IMR-90 (cell line): ENCODE data around the gene CCR6. TPM values are rescaled to one million over a fixed set of nuclear protein-coding genes. Genes with fewer than 3 reads are reported as not detected.

Experiments used
- ATAC-seq: fragments of 200-7000 bp; cut with Tn5 transposase; 2 replicates; pipeline ENCODE4 v1.9.1; 2020; ENCODE audit warnings: low read depth, mild to moderate bottlenecking, moderate library complexity
- BruUV-seq: library from RNA; stranded (reverse); fragments of 400-500 nt; replicated peaks from 2 replicates; lab custom pipeline; 2021; lab: Mats Ljungman, UMichigan
- CTCF ChIA-PET: fragments of 300-600 bp; formaldehyde crosslinking; extraction: SDS; loops from one replicate; lab custom pipeline; 2021; ENCODE audit warnings: antibody characterized with exemption; lab: Yijun Ruan, JAX
- POLR2A ChIA-PET: fragments of 300-600 bp; sonication (Branson Sonifier 250); formaldehyde crosslinking; loops from one replicate; lab custom pipeline; 2022; ENCODE audit warnings: antibody characterized with exemption; ENCODE audit not compliant: unreplicated experiment; lab: Charles Lee
- DNase-seq: peaks from one replicate; pipeline ENCODE4 v3.0.0; 2013
- H2AFZ ChIP-seq: replicated peaks from 2 replicates; pipeline ENCODE3; 2013; ENCODE audit warnings: low read length, mild to moderate bottlenecking; ENCODE audit not compliant: poor library complexity
- H2AK5ac ChIP-seq: 2 replicates; pipeline ENCODE4 v1.6.1; 2013; ENCODE audit warnings: low read depth, low read length, inconsistent platforms
- H2AK9ac ChIP-seq: replicated peaks from 2 replicates; pipeline ENCODE3; 2013; ENCODE audit warnings: mild to moderate bottlenecking, low read depth, low read length, moderate library complexity; ENCODE audit not compliant: poor library complexity
- H2BK120ac ChIP-seq: 2 replicates; pipeline ENCODE4 v1.6.1; 2013; ENCODE audit warnings: low read depth, low read length, inconsistent platforms
- H2BK15ac ChIP-seq: 3 replicates; pipeline ENCODE4 v1.6.1; 2013; ENCODE audit warnings: low read depth, low read length, inconsistent platforms
- H2BK20ac ChIP-seq: 2 replicates; pipeline ENCODE4 v1.6.1; 2013; ENCODE audit warnings: low read depth, mild to moderate bottlenecking, inconsistent platforms, low read length, moderate library complexity
- H2BK5ac ChIP-seq: 2 replicates; pipeline ENCODE4 v1.6.1; 2013; ENCODE audit warnings: mild to moderate bottlenecking, low read depth, low read length, inconsistent platforms; ENCODE audit not compliant: poor library complexity, severe bottlenecking
- H3K14ac ChIP-seq: replicated peaks from 2 replicates; pipeline ENCODE4 v1.6.1; 2013; ENCODE audit warnings: low read depth, low read length, inconsistent platforms
- H3K18ac ChIP-seq: 2 replicates; pipeline ENCODE4 v1.6.1; 2013; ENCODE audit warnings: low read depth, low read length, control low read depth
- H3K23ac ChIP-seq: 2 replicates; pipeline ENCODE4 v1.6.1; 2013; ENCODE audit warnings: low read depth, low read length, inconsistent platforms
- H3K27ac ChIP-seq: 2 replicates; pipeline ENCODE4 v1.5.1; 2013; ENCODE audit warnings: mild to moderate bottlenecking, control low read depth, low read length; ENCODE audit not compliant: insufficient read depth
- H3K27me3 ChIP-seq: 2 replicates; pipeline ENCODE4 v1.6.1; 2013; ENCODE audit warnings: low read length; ENCODE audit not compliant: control insufficient read depth, insufficient read depth
- H3K36me3 ChIP-seq: 2 replicates; pipeline ENCODE4 v1.6.1; 2013; ENCODE audit warnings: low read length, mixed read lengths; ENCODE audit not compliant: control insufficient read depth, insufficient read depth
- H3K4ac ChIP-seq: 2 replicates; pipeline ENCODE4 v1.6.1; 2013; ENCODE audit warnings: low read depth, low read length, inconsistent platforms
- H3K4me1 ChIP-seq: 2 replicates; pipeline ENCODE4 v1.6.1; 2013; ENCODE audit warnings: low read length, mixed read lengths; ENCODE audit not compliant: control insufficient read depth, insufficient read depth
- H3K4me2 ChIP-seq: 2 replicates; pipeline ENCODE4 v1.6.1; 2013; ENCODE audit warnings: low read depth, mild to moderate bottlenecking, control low read depth, low read length, moderate library complexity
- H3K4me3 ChIP-seq: 2 replicates; pipeline ENCODE4 v1.5.1; 2013; ENCODE audit warnings: low read depth, mild to moderate bottlenecking, control low read depth, low read length, moderate library complexity; ENCODE audit not compliant: insufficient read depth
- H3K56ac ChIP-seq: 2 replicates; pipeline ENCODE4 v1.6.1; 2013; ENCODE audit warnings: low read length, inconsistent platforms; ENCODE audit not compliant: insufficient read depth; ENCODE audit errors: extremely low read depth
- H3K79me1 ChIP-seq, 2 experiments: 2 replicates each; pipeline ENCODE4 v1.6.1; 2013; ENCODE audit warnings: low read length in 2 of 2, inconsistent platforms in 1 of 2, low read depth in 1 of 2
- H3K9ac ChIP-seq: 2 replicates; pipeline ENCODE4 v1.6.1; 2013; ENCODE audit warnings: low read depth, low read length, control low read depth
- H3K9me1 ChIP-seq: 2 replicates; pipeline ENCODE4 v1.6.1; 2013; ENCODE audit warnings: low read length, inconsistent platforms; ENCODE audit not compliant: insufficient read depth
- H3K9me3 ChIP-seq: 2 replicates; pipeline ENCODE4 v1.6.1; 2013; ENCODE audit warnings: low read length; ENCODE audit not compliant: control insufficient read depth, insufficient read depth
- H4K20me1 ChIP-seq: 2 replicates; pipeline ENCODE4 v1.6.1; 2013; ENCODE audit warnings: low read length, inconsistent platforms; ENCODE audit not compliant: insufficient read depth
- H4K5ac ChIP-seq: 2 replicates; pipeline ENCODE4 v1.6.1; 2013; ENCODE audit warnings: mild to moderate bottlenecking, low read depth, low read length, control low read depth
- H4K8ac ChIP-seq, 2 experiments: 2 replicates each; pipeline ENCODE4 v1.6.1; 2013; ENCODE audit warnings: low read depth in 2 of 2, low read length in 2 of 2, control low read depth in 1 of 2, inconsistent platforms in 1 of 2
- H4K91ac ChIP-seq: 2 replicates; pipeline ENCODE4 v1.6.1; 2013; ENCODE audit warnings: low read depth, low read length, inconsistent platforms; ENCODE audit not compliant: insufficient read depth
- BHLHE40 ChIP-seq: fragments of 150-350 bp; IDR thresholded peaks from 2 replicates; pipeline ENCODE4 v1.6.1; 2016; ENCODE audit warnings: mild to moderate bottlenecking, low read depth, low read length
- CEBPB ChIP-seq: IDR thresholded peaks from 2 replicates; pipeline ENCODE4 v1.6.1; 2012; ENCODE audit warnings: low read depth, low read length, improper control_type of control experiment
- CHD1 ChIP-seq: IDR thresholded peaks from 2 replicates; pipeline ENCODE4 v1.6.1; 2012; ENCODE audit warnings: low read depth, low read length, improper control_type of control experiment
- CTCF ChIP-seq: conservative IDR thresholded peaks from 2 replicates; pipeline ENCODE4 v1.5.1; 2012; ENCODE audit warnings: mild to moderate bottlenecking, low read depth, low read length, improper control_type of control experiment
- ELK1 ChIP-seq: fragments of 150-350 bp; IDR thresholded peaks from 2 replicates; pipeline ENCODE4 v1.6.1; 2016; ENCODE audit warnings: low read depth, mild to moderate bottlenecking, low read length, moderate library complexity, borderline replicate concordance
- FOS ChIP-seq: fragments of 150-350 bp; IDR thresholded peaks from 2 replicates; pipeline ENCODE4 v1.6.1; 2016; ENCODE audit warnings: low read depth, low read length
- MAFK ChIP-seq: IDR thresholded peaks from 2 replicates; pipeline ENCODE4 v1.6.1; 2012; ENCODE audit warnings: low read depth, low read length, improper control_type of control experiment
- MAZ ChIP-seq: IDR thresholded peaks from 2 replicates; pipeline ENCODE4 v1.6.1; 2012; ENCODE audit warnings: low read depth, mild to moderate bottlenecking, low read length, improper control_type of control experiment, moderate library complexity, borderline replicate concordance
- MXI1 ChIP-seq: IDR thresholded peaks from 2 replicates; pipeline ENCODE4 v1.6.1; 2012; ENCODE audit warnings: low read depth, mild to moderate bottlenecking, low read length, moderate library complexity, borderline replicate concordance
- NFE2L2 ChIP-seq: fragments of 150-350 bp; IDR thresholded peaks from 2 replicates; pipeline ENCODE4 v1.6.1; 2016; ENCODE audit warnings: low read depth, mild to moderate bottlenecking, low read length
- POLR2A ChIP-seq: IDR thresholded peaks from 2 replicates; pipeline ENCODE4 v1.6.1; 2012; ENCODE audit warnings: mild to moderate bottlenecking, low read depth, low read length
- RAD21 ChIP-seq: IDR thresholded peaks from 2 replicates; pipeline ENCODE4 v1.6.1; 2012; ENCODE audit warnings: low read length, improper control_type of control experiment
- RCOR1 ChIP-seq: IDR thresholded peaks from 2 replicates; pipeline ENCODE4 v1.6.1; 2012; ENCODE audit warnings: mild to moderate bottlenecking, low read length, improper control_type of control experiment; ENCODE audit not compliant: insufficient replicate concordance
- RFX5 ChIP-seq: IDR thresholded peaks from 2 replicates; pipeline ENCODE4 v1.8.0; 2012; ENCODE audit warnings: low read depth, mild to moderate bottlenecking, low read length, moderate library complexity
- SMC3 ChIP-seq: fragments of 150-350 bp; IDR thresholded peaks from 2 replicates; pipeline ENCODE4 v1.6.1; 2016; ENCODE audit warnings: low read depth, mild to moderate bottlenecking, antibody characterized with exemption, low read length, moderate library complexity
- USF2 ChIP-seq: fragments of 150-350 bp; IDR thresholded peaks from 2 replicates; pipeline ENCODE4 v1.6.1; 2017; ENCODE audit warnings: mild to moderate bottlenecking, antibody characterized with exemption, low read length, low read depth
- WGBS, 2 experiments: methylation state at CpG; one replicate each; pipeline versions ENCODE4 v1.1.5 to v1.1.7; 2013; ENCODE audit warnings: missing lambda C conversion rate in 2 of 2; ENCODE audit not compliant: insufficient read length in 1 of 2; ENCODE audit errors: extremely low coverage in 2 of 2; 5-methylcytosine and 5-hydroxymethylcytosine counted together
- dilution Hi-C: fragments of 300-500 bp; cut with HindIII; formaldehyde crosslinking; loops from one replicate; pipeline ENCODE4 v1.14.3; 2018; ENCODE audit warnings: low sequenced_read_pairs; ENCODE audit not compliant: unreplicated experiment
- in situ Hi-C: fragments of 300-500 bp; cut with MboI; formaldehyde crosslinking; loops from 3 replicates; pipeline ENCODE4 v1.14.3; 2019; ENCODE audit warnings: low sequenced_read_pairs, inconsistent platforms, mixed read lengths
- intact Hi-C: fragments of 100-400 bp; cut with micrococcal nuclease; formaldehyde crosslinking; loops from 2 replicates; pipeline ENCODE4 v1.10.0; 2022
- polyA plus RNA-seq, 3 experiments: library from polyadenylated mRNA; depleted of rRNA; stranded (reverse); fragments of >200 nt; gene quantifications; 2 replicates each; pipeline ENCODE4 v1.2.3, GENCODE V29; 2012; ENCODE audit warnings: low replicate concordance in 1 of 3
- total RNA-seq: library from RNA; depleted of rRNA; stranded (reverse); fragments of >200 nt; gene quantifications from 2 replicates; pipeline ENCODE4 v1.2.3, GENCODE V29; 2012

Gene CCR6
- total and polyA plus RNA-seq, 2 of the 4 experiments (the other 2 are of a cell fraction): not detected

- Histone ChIP-seq H3K36me3 (no peaks in the 10 kb centered on the region), H2AK9ac (no peak overlapping the region), H2BK5ac (no peak overlapping the region), H3K23ac (no peak overlapping the region), H3K4me3 (no peak overlapping the region), H2AK5ac (no peak overlapping the region), H3K27me3 (no peaks in the 10 kb centered on the region), H4K20me1 (no peaks in the 10 kb centered on the region), H4K5ac (no peak overlapping the region), H3K79me1 (no peaks in the 10 kb centered on the region), H3K4ac (no peak overlapping the region), H3K18ac (no peak overlapping the region), H3K14ac (no peak overlapping the region), H2BK20ac (no peak overlapping the region), H4K8ac (no peak overlapping the region), H4K91ac (no peak overlapping the region), H3K9me3 (peaks cover 28% of the 10 kb centered on the region), H2BK120ac (no peak overlapping the region), H3K27ac (no peak overlapping the region), H3K4me1 (no peaks in the 10 kb centered on the region), H2AFZ (no peak overlapping the region), H2BK15ac (no peak overlapping the region), H3K9me1 (no peaks in the 10 kb centered on the region), H3K4me2 (no peak overlapping the region), H3K9ac (no peak overlapping the region), H3K56ac (no peak overlapping the region)
- CTCF ChIA-PET: no interaction called here
- POLR2A ChIA-PET: no interaction called here
- 17% methylated on average over 1 of the region's 7 CpGs; no CpG with 5 or more reads in 1 of the 2 experiments for WGBS, 2 experiments
- BruUV-seq: no TSS peak
- in situ Hi-C loops (no loop called here), dilution Hi-C loops (no loop called here), intact Hi-C loops (no loop called here)
- ATAC-seq: no peak
- TF ChIP-seq ELK1 (no peak), CTCF (no peak), RFX5 (no peak), POLR2A (no peak), NFE2L2 (no peak), RCOR1 (no peak), FOS (no peak), MAFK (no peak), CEBPB (no peak), MAZ (no peak), USF2 (no peak), SMC3 (no peak), BHLHE40 (no peak), RAD21 (no peak), CHD1 (no peak), MXI1 (no peak)
- no peak for DNase-seq
Observed at GRCh38 chr6:167118006-167118405, 4.9 kb upstream of the CCR6 start.
